Endodermal cell (in vitro differentiated cells): ENCODE data around the gene SLC25A47. TPM values are rescaled to one million over a fixed set of nuclear protein-coding genes. Genes with fewer than 3 reads are reported as not detected.

Source experiments
- DNase-seq: peaks from one replicate; pipeline ENCODE4 v3.0.0-alpha.2; 2017
- H3K27ac ChIP-seq: 2 replicates; pipeline ENCODE4 v1.5.1; 2013; ENCODE audit warnings: mild to moderate bottlenecking, low read depth, low read length, moderate library complexity
- H3K27me3 ChIP-seq: 2 replicates; pipeline ENCODE4 v1.6.1; 2013; ENCODE audit warnings: mild to moderate bottlenecking, low read length, moderate library complexity; ENCODE audit not compliant: insufficient read depth, control insufficient read depth, poor library complexity, severe bottlenecking
- H3K36me3 ChIP-seq: 2 replicates; pipeline ENCODE4 v1.7.0; 2013; ENCODE audit warnings: mild to moderate bottlenecking, low read length, moderate library complexity; ENCODE audit not compliant: control insufficient read depth, insufficient read depth
- H3K4me1 ChIP-seq: one replicate; pipeline ENCODE4 v1.7.0; 2013; ENCODE audit warnings: low read length; ENCODE audit not compliant: control insufficient read depth, insufficient read depth
- H3K4me3 ChIP-seq: 2 replicates; pipeline ENCODE4 v1.5.1; 2013; ENCODE audit warnings: mild to moderate bottlenecking, low read length, moderate library complexity
- H3K9ac ChIP-seq: 2 replicates; pipeline ENCODE4 v1.6.1; 2013; ENCODE audit warnings: mild to moderate bottlenecking, low read length, moderate library complexity; ENCODE audit not compliant: poor library complexity, severe bottlenecking; ENCODE audit errors: extremely low read depth
- H3K9me3 ChIP-seq: 2 replicates; pipeline ENCODE4 v1.6.1; 2013; ENCODE audit warnings: mild to moderate bottlenecking, low read length, moderate library complexity; ENCODE audit not compliant: control insufficient read depth
- H3K27ac Mint-ChIP-seq: 2 replicates; pipeline ENCODE4 v1.8.0; 2020; ENCODE audit warnings: mixed read lengths
- H3K27me3 Mint-ChIP-seq: 2 replicates; pipeline ENCODE4 v1.8.0; 2021; ENCODE audit warnings: mild to moderate bottlenecking, mixed read lengths; ENCODE audit not compliant: insufficient read depth
- H3K36me3 Mint-ChIP-seq: 2 replicates; pipeline ENCODE4 v1.8.0; 2020; ENCODE audit warnings: low read depth, mixed read lengths
- H3K4me1 Mint-ChIP-seq: 2 replicates; pipeline ENCODE4 v1.8.0; 2020; ENCODE audit warnings: mixed read lengths
- H3K4me3 Mint-ChIP-seq: 2 replicates; pipeline ENCODE4 v1.8.0; 2020; ENCODE audit warnings: mild to moderate bottlenecking, moderate library complexity, mixed read lengths
- H3K9me3 Mint-ChIP-seq: 2 replicates; pipeline ENCODE4 v1.8.0; 2020; ENCODE audit warnings: mild to moderate bottlenecking, mixed read lengths
- CTCF ChIP-seq: fragments of 200-600 bp; sonication (generic); conservative IDR thresholded peaks from 2 replicates; pipeline ENCODE4 v1.5.0; 2021; ENCODE audit warnings: antibody characterized with exemption, mild to moderate bottlenecking
- WGBS, 2 experiments: methylation state at CpG; one replicate each; pipeline versions ENCODE4 v1.1.5 to v1.1.7; 2013; ENCODE audit warnings: missing lambda C conversion rate in 2 of 2, mixed read lengths in 1 of 2; ENCODE audit not compliant: insufficient coverage in 1 of 2, insufficient read length in 1 of 2; 5-methylcytosine and 5-hydroxymethylcytosine counted together
- total RNA-seq, 2 donors: library from RNA; stranded (reverse); fragmentation: NEBNext Ultra II Directional in 1 of 2; extraction: Animal tissue kit (Norgen Biotek cat#: 25700) in 1 of 2; gene quantifications; 2 replicates in 1 of 2; 3 replicates in 1 of 2; pipeline ENCODE4 v1.2.1, GENCODE V29; 2021

The SLC25A47 gene
- total RNA-seq, 2 donors from 2014 or later: not detected

- no peaks in the 10 kb centered on the region for H3K9me3 ChIP-seq
- no peak for DNase-seq
- 94 to 95% methylated on average over 14 to 30 of the region's 30 CpGs for WGBS, 2 experiments
- no peaks in the 10 kb centered on the region for H3K27me3 ChIP-seq
- no peak overlapping the region for H3K4me3 ChIP-seq
- peaks cover 51% of the 10 kb centered on the region for H3K36me3 ChIP-seq
- no peak overlapping the region for H3K27ac ChIP-seq
- H3K4me1 Mint-ChIP-seq: peaks cover 1% of the 10 kb centered on the region
- no peaks in the 10 kb centered on the region for H3K9me3 Mint-ChIP-seq
- H3K4me3 Mint-ChIP-seq: no peak overlapping the region
- no peak overlapping the region for H3K9ac ChIP-seq
- no peak overlapping the region for H3K27ac Mint-ChIP-seq
- H3K4me1 ChIP-seq: no peaks in the 10 kb centered on the region
- H3K27me3 Mint-ChIP-seq: no peaks in the 10 kb centered on the region
- no peak for TF ChIP-seq CTCF
- H3K36me3 Mint-ChIP-seq: peaks cover 48% of the 10 kb centered on the region
Measured at GRCh38 chr14:100297320-100298300, 25.5 kb upstream of the SLC25A47 start.

GRCh38 chr14:100298551-100299237 lies 24.4 kb upstream of the SLC25A47 start:
- no peak overlapping the region for H3K27ac Mint-ChIP-seq
- H3K9ac ChIP-seq: no peak overlapping the region
- no peaks in the 10 kb centered on the region for H3K9me3 Mint-ChIP-seq
- no peaks in the 10 kb centered on the region for H3K27me3 ChIP-seq
- H3K36me3 Mint-ChIP-seq: peaks cover 54% of the 10 kb centered on the region
- WGBS, 2 experiments: 94 to 98% methylated on average over 11 to 14 of the region's 14 CpGs
- H3K36me3 ChIP-seq: peaks cover 62% of the 10 kb centered on the region
- no peak for TF ChIP-seq CTCF
- no peak overlapping the region for H3K4me3 Mint-ChIP-seq
- no peak overlapping the region for H3K27ac ChIP-seq
- no peak for DNase-seq
- peaks cover 10% of the 10 kb centered on the region for H3K4me1 Mint-ChIP-seq
- no peaks in the 10 kb centered on the region for H3K9me3 ChIP-seq
- H3K4me1 ChIP-seq: peaks cover 11% of the 10 kb centered on the region
- no peak overlapping the region for H3K4me3 ChIP-seq
- H3K27me3 Mint-ChIP-seq: no peaks in the 10 kb centered on the region

- no peak overlapping the region for H3K27ac Mint-ChIP-seq
- Histone ChIP-seq H3K27ac (no peak overlapping the region), H3K9ac (no peak overlapping the region), H3K36me3 (peaks cover 67% of the 10 kb centered on the region), H3K27me3 (no peaks in the 10 kb centered on the region), H3K4me3 (no peak overlapping the region), H3K4me1 (peaks cover 15% of the 10 kb centered on the region), H3K9me3 (no peaks in the 10 kb centered on the region)
- no peak for DNase-seq
- peaks cover 12% of the 10 kb centered on the region for H3K4me1 Mint-ChIP-seq
- no peaks in the 10 kb centered on the region for H3K9me3 Mint-ChIP-seq
- no peak overlapping the region for H3K4me3 Mint-ChIP-seq
- TF ChIP-seq CTCF: no peak
- WGBS, 2 experiments: 96 to 98% methylated on average over 5 to 6 of the region's 6 CpGs
- no peaks in the 10 kb centered on the region for H3K27me3 Mint-ChIP-seq
- H3K36me3 Mint-ChIP-seq: peaks cover 54% of the 10 kb centered on the region
Measured at GRCh38 chr14:100299238-100299560, 23.9 kb upstream of the SLC25A47 start.
